Left colon (tissue), 2 donors: ENCODE measurements around the gene LPP. TPM values are rescaled to one million over a fixed set of nuclear protein-coding genes. Genes with fewer than 3 reads are reported as not detected.

ENCODE experiments used
- ATAC-seq: fragments of 200-7000 bp; cut with Tn5 transposase; one replicate; pipeline ENCODE4 v1.9.1; 2020; ENCODE audit warnings: mild to moderate bottlenecking, moderate library complexity
- DNase-seq, 2 donors: peaks; one replicate each; pipeline ENCODE4 v3.0.0-alpha.2; 2020
- intact Hi-C, 2 donors: fragments of 100-400 bp; cut with DNase I in 1 of 2; cut with micrococcal nuclease in 1 of 2; formaldehyde crosslinking; loops; one replicate each; pipeline versions ENCODE4 v1.11.2 to v1.14.0; 2022; cut with DNase I, micrococcal nuclease
- total RNA-seq, 2 donors: library from RNA; stranded (reverse); fragmentation: NEBNext Ultra II Directional; extraction: Animal tissue kit (Norgen Biotek cat#: 25700); gene quantifications; one replicate each; pipeline ENCODE4 v1.2.1, GENCODE V29; 2021
- donor health status: DM: no; HTN: no; CAD: no.
- donor health status: DM: yes; HTN: yes; CAD: no.

LPP gene
- total RNA-seq, 2 donors from 2014 or later = 228 to 258 TPM

DNA sequence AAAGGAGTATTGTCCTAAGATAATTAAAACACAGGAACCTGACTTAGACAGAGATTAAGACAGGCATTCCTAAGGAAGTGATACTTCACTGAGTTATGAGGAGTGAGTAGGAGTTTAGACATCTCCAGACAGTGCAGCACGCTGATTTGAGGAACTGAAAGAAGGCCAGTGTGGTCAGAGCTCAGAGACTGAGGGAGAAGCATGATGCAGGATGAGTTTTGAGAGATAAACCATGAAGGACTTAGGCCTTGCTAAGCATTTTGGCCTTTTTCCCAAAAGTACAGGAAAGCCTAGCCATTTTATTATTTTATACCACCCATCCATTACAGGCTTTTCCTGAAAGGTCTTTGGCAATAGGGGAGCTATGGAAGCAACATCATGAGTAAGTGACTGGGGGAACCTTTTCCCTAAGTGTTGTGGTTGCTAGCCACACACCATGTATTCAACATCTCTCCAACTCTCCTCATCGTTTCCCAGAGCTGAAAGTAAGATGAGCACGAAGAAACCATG, 642.2 kb downstream of the LPP start:
- intact Hi-C loops = no loop called here
- peak; percentile 39 for ATAC-seq
- DNase-seq = no peak

DNA sequence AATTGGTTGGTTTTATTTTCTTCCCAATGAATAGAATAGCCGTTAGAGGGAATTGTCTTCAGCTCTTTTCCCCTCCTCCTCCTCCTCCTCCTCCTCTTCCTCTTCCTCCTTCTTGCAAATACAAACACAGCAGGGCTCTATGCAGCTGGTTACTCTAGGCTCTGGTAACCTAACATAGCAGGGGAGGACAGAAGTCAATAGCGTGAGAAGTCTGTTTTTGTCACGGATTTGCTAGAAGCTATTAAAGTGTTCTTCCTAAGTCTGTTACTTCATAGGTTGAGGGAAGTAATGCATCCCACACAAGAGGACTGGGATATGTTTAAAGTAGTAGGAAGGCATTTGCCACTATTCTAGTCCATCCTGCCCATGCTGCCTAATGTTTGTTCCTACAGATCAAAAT, 643.1 kb downstream of the LPP start:
- ATAC-seq (no peak), DNase-seq (no peak)
- intact Hi-C loops = no loop called here

DNA sequence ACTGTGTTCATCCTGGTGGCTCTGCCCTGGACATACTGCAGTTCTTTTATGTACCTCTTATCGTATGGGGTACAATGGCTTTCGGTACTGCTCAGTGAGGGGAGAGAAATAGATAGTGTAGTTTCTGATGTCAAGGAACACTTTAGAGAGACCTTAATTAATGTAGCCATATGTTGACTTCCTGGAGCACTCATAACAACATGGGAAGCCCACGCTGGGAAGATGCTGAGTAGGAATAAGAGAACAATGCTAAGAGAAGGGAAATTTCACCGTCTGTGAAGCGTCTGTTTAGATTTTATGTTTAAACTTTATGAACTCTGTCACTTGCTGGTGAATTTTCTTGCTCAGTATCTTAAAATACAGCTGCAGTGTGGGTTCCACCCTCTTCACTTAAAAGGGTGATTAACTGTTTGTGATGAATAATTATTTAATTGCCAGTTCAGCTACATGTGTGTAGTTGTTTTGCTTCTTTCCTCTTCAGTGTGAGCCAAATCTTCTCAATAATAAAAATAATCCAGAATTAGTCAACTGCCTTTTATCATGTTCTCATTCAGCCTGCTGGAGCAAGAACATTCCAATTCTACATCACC, 644.7 kb downstream of the LPP start:
- DNase-seq = no peak
- intact Hi-C loops = no loop called here
- no peak for ATAC-seq

DNA sequence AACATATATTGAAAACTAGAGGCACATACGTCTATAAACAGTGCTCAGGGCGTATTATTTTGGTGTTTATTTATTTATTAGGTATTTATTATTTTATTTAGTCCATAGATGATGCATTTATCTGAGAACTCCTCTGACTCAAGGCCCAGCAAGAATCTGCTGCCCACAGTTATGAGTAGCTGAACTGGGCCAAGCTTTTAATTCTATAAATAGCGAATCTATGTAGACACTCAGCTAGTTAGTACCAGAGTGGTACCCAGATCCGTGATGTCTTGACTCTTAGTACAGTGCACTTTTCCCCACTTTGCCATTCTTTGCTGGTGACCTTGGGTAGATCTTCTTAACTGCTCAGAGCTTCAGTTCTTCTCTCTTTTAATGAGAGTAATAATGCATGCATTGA, 647.4 kb downstream of the LPP start:
- DNase-seq (no peak), ATAC-seq (no peak)
- intact Hi-C loops = no loop called here

DNA sequence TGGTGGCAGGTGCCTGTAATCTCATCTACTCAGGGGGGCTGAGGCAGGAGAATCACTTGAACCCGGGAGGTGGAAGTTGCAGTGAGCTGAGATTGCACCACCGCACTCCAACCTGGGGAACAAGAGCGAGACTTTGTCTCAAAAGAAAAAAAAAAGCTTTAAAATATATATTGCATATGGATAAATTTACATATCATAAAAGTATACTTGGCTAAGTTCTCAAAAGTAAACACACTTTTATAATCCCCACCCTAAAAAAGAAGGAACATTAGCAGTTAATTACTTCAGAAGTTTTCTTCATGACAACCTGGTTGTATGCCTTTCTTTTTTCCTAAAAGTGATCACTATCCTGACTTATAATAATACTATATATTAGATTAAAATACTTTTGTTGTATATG, 648.7 kb downstream of the LPP start:
- intact Hi-C loops = no loop called here
- ATAC-seq (peak; percentile 80), DNase-seq (no peak)

DNA sequence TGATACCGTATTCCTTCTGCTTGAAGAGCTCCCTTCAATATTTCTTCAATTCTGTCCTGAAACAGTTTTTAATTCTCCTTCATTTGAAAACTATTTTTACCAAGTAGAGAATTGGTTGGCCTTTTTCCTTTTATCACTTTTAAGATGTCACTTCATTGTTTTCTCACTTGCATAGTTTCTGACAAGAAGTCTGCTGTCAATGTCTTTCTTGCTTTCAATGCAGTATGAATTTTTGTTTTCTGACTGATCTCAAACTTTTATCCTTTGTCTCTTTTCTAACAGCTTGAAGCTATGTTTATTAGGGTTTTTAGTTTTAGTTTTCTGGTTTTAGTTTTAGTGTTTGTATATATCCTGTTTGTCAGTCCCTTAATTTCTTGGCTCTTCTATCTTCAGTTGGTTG, 653.0 kb downstream of the LPP start:
- ATAC-seq = no peak
- intact Hi-C loops = no loop called here
- no peak for DNase-seq

DNA sequence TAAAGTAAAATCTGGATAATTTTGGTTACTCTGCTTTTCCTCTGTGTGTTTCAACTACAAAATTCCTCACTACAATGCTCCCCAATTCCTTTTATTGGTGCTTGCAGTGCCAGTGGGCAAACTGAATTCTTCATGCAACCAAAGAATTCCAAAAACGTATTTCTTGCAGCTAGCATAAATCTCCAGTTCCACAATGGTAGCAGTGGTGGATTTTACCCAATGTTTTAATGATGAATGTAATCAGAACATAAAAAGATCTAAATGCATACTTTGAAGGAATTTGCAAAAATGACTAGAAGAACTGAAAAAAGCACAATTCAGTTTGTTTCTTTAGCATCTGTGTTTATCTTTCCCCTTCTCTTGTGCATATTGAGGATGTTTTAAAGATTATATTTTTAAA, 658.2 kb downstream of the LPP start:
- ATAC-seq (no peak), DNase-seq (no peak)
- intact Hi-C loops = no loop called here

DNA sequence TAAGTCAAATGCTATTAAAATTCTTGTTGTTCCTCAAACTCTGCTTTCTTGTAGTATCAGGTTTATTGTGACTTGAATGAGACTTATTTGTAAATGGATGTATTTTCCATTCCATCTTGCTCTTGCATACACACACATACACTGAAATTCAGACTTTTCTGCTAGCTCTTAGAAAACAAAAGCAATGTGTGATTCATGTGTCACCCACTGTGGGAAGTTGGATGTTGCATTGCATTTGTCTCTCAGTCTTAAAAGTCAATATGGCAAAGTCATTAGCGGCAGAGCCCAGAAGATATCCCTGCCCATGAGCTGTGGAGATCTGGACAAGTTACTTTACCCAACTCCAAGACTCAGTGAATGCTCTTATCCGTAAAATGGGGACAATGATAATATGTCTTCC, 660.6 kb downstream of the LPP start:
- DNase-seq (no peak), ATAC-seq (no peak)
- intact Hi-C loops = no loop called here

DNA sequence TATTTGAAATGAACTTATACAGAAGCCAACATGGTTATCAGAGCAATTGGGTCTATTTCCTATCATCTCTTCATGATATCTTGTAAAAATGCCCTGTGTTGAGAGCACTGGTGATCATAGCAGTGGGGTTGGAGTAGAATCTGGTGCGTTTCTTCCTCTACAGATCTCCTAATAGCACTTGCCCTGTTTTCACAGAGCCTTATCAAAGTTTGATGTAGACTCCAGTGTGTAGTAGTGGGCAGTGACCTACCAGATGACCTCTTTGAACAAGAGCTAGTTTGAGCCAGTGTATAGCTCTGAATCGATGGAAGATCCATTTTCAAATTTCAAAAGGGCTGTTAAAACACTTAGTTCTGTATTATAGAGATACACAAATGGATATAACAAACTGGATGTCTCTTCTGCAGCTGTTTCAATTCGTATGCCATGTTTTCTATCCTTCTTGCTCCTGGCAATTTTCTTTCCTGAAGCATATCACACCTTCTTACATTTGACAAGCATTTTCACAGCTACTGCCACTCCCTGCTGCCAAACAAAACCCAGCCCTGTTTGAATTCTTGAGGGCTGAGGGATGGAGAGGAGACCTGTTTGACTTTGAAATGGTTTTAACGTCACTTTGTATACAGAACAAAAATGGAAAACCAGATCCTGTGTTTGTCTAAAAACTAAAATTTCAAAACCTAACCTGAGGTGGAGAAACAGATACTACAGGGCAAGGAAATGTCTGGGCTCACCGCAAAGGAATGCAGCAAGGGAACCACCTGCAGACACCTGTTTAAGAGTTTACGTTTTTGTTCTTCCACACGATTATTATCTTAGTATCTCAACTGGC, 663.4 kb downstream of the LPP start:
- peak; percentile 82 for ATAC-seq
- intact Hi-C loops = no loop called here
- DNase-seq = no peak

DNA sequence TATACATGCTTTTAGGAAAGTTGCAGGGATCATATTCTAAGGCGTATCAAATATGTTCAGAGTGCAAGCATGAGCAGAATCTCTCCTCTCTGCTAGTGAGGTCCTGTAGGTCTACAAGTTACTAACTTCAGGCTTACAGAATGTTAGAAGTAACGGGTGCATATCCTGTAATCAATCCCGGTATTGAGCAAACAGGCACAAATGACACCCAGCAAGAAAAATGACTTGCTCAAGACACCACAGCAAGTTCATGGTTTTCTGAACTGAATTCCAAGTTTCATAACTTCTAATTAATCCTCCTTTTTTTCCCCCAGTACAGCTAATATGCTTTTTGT, 663.9 kb downstream of the LPP start:
- ATAC-seq (no peak), DNase-seq (no peak)
- intact Hi-C loops = no loop called here

DNA sequence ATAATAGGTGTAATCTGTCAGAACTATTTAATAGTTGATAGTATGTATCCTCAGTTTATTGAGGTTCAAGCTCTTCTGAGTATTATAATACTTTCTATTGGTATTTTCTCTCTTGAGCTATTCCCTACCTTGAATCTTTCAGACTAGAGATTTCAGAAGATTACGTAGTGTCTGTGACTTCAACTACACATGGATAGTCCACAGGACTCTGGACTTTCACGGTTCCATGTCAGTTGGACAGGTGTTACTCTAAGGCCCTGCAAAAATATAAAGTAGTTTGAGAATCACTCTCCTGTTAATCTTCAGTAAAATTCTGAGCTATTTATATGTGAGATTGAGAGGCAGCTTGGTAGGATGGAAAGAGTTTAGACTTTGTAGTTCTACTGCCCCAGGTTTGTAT, 664.3 kb downstream of the LPP start:
- intact Hi-C loops = no loop called here
- DNase-seq (no peak), ATAC-seq (no peak)

DNA sequence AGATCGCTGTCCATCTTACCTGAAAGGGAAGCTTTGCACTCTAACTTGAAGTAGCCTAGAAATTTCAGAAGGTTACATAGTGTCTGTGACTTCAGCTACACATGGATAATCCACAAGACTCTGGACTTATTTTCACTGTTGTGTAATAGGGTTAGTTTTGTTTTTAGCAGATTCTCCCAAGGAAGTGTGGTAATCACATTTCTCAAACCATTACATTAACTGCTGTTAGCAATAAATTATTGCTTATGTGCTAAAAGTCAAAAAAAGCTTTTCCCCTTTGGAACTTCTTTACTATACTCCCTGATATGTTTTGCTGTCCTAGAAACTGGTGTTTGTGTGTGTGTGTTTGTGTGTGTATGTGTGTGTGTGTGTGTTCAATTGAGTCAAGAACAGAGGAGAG, 666.0 kb downstream of the LPP start:
- intact Hi-C loops = no loop called here
- ATAC-seq (no peak), DNase-seq (no peak)

DNA sequence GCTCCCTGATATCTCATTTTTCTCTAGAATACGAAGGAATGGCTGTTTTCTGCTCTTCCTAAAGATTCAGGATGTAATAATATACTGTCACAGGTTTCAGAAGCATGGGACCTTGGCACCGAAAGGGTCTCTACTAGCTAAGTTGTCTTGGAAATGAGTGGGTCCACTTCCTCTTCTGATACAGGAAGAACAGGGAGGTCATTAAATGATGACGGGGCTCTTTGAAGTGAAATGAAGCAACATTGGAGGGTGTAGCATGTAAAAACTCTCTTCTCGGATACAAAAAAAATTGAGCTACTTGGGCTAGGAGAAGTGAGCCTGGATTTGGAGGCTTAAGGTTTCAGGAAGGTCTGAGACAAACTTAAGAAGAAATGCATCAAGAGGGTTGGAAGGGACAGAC, 668.0 kb downstream of the LPP start:
- DNase-seq = no peak
- intact Hi-C loops = no loop called here
- no peak for ATAC-seq

DNA sequence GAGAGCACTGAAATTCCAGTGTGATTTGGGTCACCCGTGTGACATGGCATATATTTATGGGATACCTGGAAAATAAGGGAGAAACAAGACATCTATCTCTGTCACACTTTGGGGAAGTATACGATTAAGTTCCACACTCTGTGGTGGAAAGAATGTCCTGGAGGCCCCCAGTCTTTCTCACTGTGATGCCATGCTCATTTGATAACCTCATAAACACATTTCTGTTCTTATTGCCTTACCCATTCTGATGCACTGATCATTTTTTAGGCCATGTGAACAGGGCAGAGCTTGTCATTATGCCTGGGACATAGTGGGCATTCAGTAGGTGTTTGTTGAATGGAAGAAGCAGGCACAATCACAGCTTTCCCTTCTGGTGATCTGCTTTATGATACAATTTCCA, 668.5 kb downstream of the LPP start:
- intact Hi-C loops = no loop called here
- DNase-seq (no peak), ATAC-seq (no peak)

DNA sequence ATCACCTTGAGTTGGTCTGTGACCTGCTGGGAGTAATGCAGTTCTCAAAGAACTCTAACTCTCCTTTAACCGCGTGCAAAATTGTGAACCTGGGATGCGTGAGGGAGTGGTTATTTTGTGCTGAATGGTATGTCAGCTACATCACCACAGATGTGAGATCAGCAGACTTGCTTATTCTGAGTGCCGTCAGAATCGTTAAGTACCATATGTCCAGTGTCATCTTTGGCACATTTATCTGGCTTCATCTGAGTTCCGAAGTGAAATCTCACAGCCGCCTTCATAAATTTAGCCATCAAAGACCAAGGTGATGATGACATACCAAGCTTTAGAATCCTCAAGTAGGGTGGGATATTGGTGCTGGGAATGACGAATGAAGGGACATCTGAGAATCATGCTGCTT, 670.6 kb downstream of the LPP start:
- intact Hi-C loops = no loop called here
- ATAC-seq = no peak
- DNase-seq = no peak

DNA sequence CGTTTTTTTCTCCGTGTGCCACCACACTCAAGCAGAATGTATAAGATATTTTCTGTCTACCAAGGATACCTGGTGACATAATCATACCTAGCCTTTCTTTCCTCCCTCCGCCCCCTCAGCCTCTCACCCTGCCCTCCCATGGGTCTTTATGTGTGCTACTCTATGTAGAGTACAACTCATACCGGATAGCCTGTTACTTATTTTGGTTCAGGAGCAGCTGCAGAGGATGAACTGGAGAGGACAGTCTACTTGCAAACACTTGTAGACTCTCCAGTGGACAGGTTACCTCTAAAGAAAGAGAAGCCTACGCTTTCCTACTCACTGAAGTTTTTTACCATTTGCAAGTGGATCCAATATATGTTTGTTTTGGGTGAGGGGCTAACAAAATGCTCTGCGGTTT, 671.9 kb downstream of the LPP start:
- intact Hi-C loops = no loop called here
- no peak for DNase-seq
- ATAC-seq = no peak

DNA sequence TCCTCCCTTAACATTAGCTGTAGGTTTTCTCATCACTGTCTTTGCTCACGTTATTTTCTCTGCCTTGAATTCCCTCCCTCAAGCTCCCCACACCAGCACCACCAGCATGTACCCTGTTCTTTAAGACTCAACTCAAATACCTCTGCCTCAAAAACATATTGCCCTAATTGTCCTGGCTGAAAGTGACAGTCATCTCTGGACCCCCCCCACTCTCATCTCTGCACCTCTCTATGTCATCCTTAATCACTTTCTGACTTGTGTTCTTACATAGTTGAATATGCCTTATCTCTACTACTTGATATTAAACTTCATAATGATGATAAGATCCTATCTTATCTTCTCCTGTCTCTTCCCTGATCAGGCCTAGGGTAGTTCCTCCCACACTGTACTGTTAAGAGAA, 672.6 kb downstream of the LPP start:
- DNase-seq (no peak), ATAC-seq (no peak)
- intact Hi-C loops = no loop called here

DNA sequence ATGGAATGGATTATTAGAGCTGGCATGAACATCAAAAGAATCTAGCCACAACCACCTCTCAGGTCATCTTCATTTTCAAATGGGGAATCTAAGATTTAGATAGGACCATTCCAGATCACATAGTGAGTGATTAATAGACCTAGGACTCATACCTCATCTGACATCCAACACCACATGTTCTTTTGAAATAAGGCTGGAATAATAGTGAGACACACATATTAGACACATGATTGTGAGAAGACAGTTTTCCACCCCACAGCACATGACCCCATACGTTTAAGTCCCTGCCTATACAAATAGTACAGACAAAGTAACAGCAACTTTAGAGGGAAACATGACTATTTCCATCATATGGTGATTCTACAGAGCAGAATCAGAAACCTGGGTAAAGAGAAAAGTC, 673.1 kb downstream of the LPP start:
- no peak for ATAC-seq
- no peak for DNase-seq
- intact Hi-C loops = no loop called here

DNA sequence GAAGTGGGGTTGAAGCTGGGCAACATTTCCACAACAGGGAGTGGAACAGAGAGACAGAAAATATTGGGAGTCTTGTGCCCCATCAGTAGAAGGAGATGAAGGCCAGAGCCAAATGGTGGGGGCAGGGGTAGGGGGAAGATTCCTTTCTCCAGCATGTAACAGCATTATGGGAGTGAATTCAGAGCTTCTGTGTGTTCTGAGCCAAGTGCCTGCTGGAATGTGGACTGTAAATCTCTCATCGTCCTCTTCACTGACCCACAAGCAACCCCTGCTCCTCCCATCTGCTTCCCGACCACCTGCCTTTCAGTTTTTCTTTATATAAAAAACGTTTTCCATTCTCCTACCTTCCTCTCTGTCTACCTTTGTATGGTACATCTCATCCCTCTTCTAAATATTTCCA, 673.6 kb downstream of the LPP start:
- no peak for DNase-seq
- intact Hi-C loops = no loop called here
- no peak for ATAC-seq

DNA sequence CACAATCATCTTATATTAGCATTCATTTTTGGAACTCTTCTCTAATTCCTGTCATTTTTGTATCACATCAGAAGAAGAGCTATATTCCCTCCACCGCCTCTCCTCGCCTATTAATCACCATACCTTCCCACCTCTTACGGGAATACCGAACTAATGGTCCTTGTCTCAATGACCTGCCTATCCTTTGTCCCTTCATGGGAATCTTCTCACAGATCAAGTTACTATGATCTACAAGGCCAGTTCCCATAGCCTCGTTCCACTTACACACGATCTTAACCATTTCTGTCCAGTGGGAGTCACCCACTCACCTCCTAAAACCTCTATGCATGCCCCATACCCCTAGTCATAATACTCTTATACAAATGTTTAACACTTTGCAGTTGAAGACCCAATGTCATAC, 675.2 kb downstream of the LPP start:
- DNase-seq = no peak
- intact Hi-C loops = no loop called here
- no peak for ATAC-seq

DNA sequence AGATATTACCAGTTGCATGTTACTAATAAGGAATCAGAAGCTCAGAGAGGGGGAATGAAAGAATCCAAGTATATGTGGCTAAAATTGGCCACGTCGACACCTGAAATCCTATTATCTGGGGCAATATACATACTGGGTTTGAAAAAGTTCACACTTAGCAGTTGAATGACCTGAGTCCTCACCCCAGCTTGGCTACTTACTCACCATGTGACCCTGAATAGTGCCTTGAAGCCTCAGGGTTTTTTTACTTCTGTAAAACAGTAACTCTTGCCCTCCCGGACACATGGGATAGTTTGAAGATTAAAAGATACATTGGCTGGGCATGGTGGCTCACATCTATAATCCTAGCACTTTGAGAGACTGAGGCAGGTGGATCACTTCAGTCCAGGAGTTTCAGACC, 675.6 kb downstream of the LPP start:
- no peak for DNase-seq
- intact Hi-C loops = no loop called here
- ATAC-seq = no peak
